Endothelial cell of umbilical vein (primary cell): ENCODE results near the gene CRTAP.

Source experiments
- CTCF ChIP-seq, 2 donors: IDR thresholded peaks; 1 replicate in 1 of 2; 2 replicates in 1 of 2; pipeline ENCODE4 v1.5.1; 2011; ENCODE audit warnings: low read length in 2 of 2, mild to moderate bottlenecking in 2 of 2, moderate library complexity in 2 of 2, control low read depth in 1 of 2, inconsistent platforms in 1 of 2, low read depth in 1 of 2; ENCODE audit not compliant: insufficient read depth in 1 of 2; ENCODE audit errors: extremely low read depth in 1 of 2
- EZH2 ChIP-seq: IDR thresholded peaks from 2 replicates; pipeline ENCODE4 v1.6.1; 2012; ENCODE audit warnings: borderline replicate concordance, low read depth, mild to moderate bottlenecking, moderate library complexity, low read length, inconsistent platforms; ENCODE audit not compliant: severe bottlenecking
- MAX ChIP-seq: IDR thresholded peaks from 2 replicates; pipeline ENCODE4 v1.6.1; 2011; ENCODE audit not compliant: insufficient read depth, insufficient read length
- POLR2A ChIP-seq: IDR thresholded peaks from 2 replicates; pipeline ENCODE4 v1.6.1; 2012; ENCODE audit warnings: low read depth, mild to moderate bottlenecking, control low read depth, low read length

- TF ChIP-seq MAX, result no peak
- TF ChIP-seq EZH2, result no peak
- peak; percentile 78 for TF ChIP-seq POLR2A
- no peak for TF ChIP-seq CTCF (IDR thresholded peaks at IDR 0.05; ENCODE audit: extremely low read depth in 1 of 2, insufficient read depth in 1 of 2, low read depth in 1 of 2, low read length in 2 of 2)
Observed at GRCh38 chr3:33113772-33114621, at the start of gene CRTAP.
